Ovary (tissue), 3 donors: ENCODE results near the gene OLFM1.

ENCODE experiments used
- POLR2A ChIP-seq: fragments of 450-650 bp; IDR thresholded peaks from one replicate; pipeline ENCODE4 v1.6.1; 2017; ENCODE audit warnings: antibody characterized with exemption, mild to moderate bottlenecking, moderate library complexity
- TF ChIP-seq, protein P1 (sequence below), 3 donors: fragments of 450-650 bp in 2 of 3; fragments of 200-600 bp in 1 of 3; IDR thresholded peaks; one replicate each; pipeline versions ENCODE4 v1.5.1 to v1.8.0; 2016 to 2022; ENCODE audit warnings: antibody characterized with exemption in 3 of 3, mild to moderate bottlenecking in 1 of 3
- donor health status: DM: no; HTN: no; CAD: no.

DNA sequence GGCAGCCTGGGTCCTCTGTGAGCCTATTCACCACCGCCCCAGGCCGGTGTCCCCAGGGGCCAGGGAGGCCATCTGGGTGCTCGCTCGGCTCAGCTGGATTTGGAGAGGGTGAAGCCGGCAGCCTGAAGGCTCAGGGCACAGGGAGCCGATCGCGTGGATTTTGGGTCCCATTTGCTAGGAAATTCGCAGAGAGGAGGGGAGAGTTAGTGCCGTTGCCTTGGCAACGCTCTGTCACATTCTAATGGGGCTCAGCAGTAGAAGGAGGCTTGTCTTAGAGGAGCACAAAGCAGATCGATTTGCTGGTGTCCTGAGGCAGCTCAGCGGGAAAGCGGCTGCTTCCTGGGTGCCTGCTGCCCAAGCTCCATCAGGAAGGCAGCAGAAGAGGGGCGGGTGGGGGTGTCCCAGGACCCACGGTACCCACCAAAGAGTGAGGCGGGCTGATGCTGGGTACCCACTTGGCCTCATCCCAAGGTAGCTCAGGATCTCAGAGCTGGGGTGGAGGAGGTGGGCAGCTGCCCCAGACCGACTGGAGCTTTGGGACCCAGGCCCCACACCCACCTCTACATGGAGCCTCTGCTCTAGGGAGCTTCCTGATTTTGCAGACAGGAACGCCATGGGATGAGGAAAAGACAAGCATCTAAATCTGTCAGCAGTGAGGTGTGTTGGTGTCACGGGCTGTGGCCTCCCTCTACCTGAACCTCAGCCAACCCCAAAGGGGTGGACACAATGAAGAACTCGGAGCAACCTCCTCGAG is 17.1 kb upstream of the OLFM1 start:
- TF ChIP-seq, protein P1, sequence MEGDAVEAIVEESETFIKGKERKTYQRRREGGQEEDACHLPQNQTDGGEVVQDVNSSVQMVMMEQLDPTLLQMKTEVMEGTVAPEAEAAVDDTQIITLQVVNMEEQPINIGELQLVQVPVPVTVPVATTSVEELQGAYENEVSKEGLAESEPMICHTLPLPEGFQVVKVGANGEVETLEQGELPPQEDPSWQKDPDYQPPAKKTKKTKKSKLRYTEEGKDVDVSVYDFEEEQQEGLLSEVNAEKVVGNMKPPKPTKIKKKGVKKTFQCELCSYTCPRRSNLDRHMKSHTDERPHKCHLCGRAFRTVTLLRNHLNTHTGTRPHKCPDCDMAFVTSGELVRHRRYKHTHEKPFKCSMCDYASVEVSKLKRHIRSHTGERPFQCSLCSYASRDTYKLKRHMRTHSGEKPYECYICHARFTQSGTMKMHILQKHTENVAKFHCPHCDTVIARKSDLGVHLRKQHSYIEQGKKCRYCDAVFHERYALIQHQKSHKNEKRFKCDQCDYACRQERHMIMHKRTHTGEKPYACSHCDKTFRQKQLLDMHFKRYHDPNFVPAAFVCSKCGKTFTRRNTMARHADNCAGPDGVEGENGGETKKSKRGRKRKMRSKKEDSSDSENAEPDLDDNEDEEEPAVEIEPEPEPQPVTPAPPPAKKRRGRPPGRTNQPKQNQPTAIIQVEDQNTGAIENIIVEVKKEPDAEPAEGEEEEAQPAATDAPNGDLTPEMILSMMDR (IDR thresholded peaks at IDR 0.05), result no peak
- no peak for TF ChIP-seq POLR2A
